GM21390 (cell line): ENCODE results near the gene HIBCH.
"Not testable (repeated sequence)": the region's sequence is repeated elsewhere in the genome, so short reads cannot be mapped to it uniquely, and the experiment has no call there.

Experiments used
- ATAC-seq: cut with Tn5 transposase; IDR thresholded peaks from one replicate; pipeline ENCODE4 v1.9.1; 2021; ENCODE audit not compliant: unreplicated experiment

HIBCH gene

GRCh38 chr2:190254063-190254850 is 65.4 kb downstream of the HIBCH start:
- ATAC-seq: no peak

GRCh38 chr2:190250421-190250820 is 69.2 kb downstream of the HIBCH start:
- ATAC-seq: no peak

- no peak for ATAC-seq
Observed at GRCh38 chr2:190235551-190236075, 84.0 kb downstream of the HIBCH start.

GRCh38 chr2:190235101-190235500 is 84.5 kb downstream of the HIBCH start:
- ATAC-seq: no peak

- ATAC-seq: not testable (repeated sequence)
Observed at GRCh38 chr2:190223989-190224388, 95.6 kb downstream of the HIBCH start.

GRCh38 chr2:190222745-190223144 is 96.9 kb downstream of the HIBCH start:
- not testable (repeated sequence) for ATAC-seq

- ATAC-seq: no peak
Observed at GRCh38 chr2:190221429-190221828, 98.2 kb downstream of the HIBCH start.

GRCh38 chr2:190219186-190219585 is 100.4 kb downstream of the HIBCH start:
- ATAC-seq: no peak

- ATAC-seq: no peak
Observed at GRCh38 chr2:190217616-190218015, 102.0 kb downstream of the HIBCH start.

GRCh38 chr2:190216829-190217228 is 102.8 kb downstream of the HIBCH start:
- no peak for ATAC-seq

- no peak for ATAC-seq
Observed at GRCh38 chr2:190215620-190216019, 104.0 kb downstream of the HIBCH start.

- no peak for ATAC-seq
Observed at GRCh38 chr2:190214426-190215194, 105.0 kb downstream of the HIBCH start.

- no peak for ATAC-seq
Observed at GRCh38 chr2:190213441-190214335, 105.9 kb downstream of the HIBCH start.

GRCh38 chr2:190210471-190210870 is 109.2 kb downstream of the HIBCH start:
- ATAC-seq: no peak

GRCh38 chr2:190209559-190209958 is 110.1 kb downstream of the HIBCH start:
- ATAC-seq: no peak

- no peak for ATAC-seq
Observed at GRCh38 chr2:190207930-190208329, 111.7 kb downstream of the HIBCH start.

- no peak for ATAC-seq
Observed at GRCh38 chr2:190205657-190206056, 114.0 kb downstream of the HIBCH start.

- ATAC-seq: no peak
Observed at GRCh38 chr2:190202604-190203003, 117.0 kb downstream of the HIBCH start.

- ATAC-seq: no peak
Observed at GRCh38 chr2:190202018-190202417, 117.6 kb downstream of the HIBCH start.

- ATAC-seq: no peak
Observed at GRCh38 chr2:190200603-190201002, 119.0 kb downstream of the HIBCH start.

GRCh38 chr2:190199530-190199929 is 120.1 kb downstream of the HIBCH start:
- no peak for ATAC-seq
